ENCODE measurements around the gene PACSIN3. TPM values are rescaled to one million over a fixed set of nuclear protein-coding genes. Genes with fewer than 3 reads are reported as not detected.
A peak's percentile ranks its signal among the peaks of the same experiment; 100 is the strongest.

Gene PACSIN3
- total RNA-seq, 2 donors from 2014 or later = 30.7 to 56.0 TPM

- no peak for TF ChIP-seq POLR2A (IDR thresholded peaks at IDR 0.05)
- Histone ChIP-seq H3K4me3 (no peak overlapping the region), H3K27ac (peak overlapping the region; percentile 13 to 70 (median 41)), H3K36me3 (replicated peaks in 1 of 2; ENCODE audit: insufficient read depth in 1 of 2, low read depth in 2 of 2) (no peaks in the 10 kb centered on the region), H3K9me3 (no peaks in the 10 kb centered on the region), H3K27me3 (no peaks in the 10 kb centered on the region), H3K4me1 (peaks cover 74% of the 10 kb centered on the region)
- no peak for ATAC-seq
- intact Hi-C loops (cut with DNase I) = no loop called here
- DNase-seq = no peak
- WGBS, 2 donors = 93 to 100% methylated on average over 2 of the region's 2 CpGs
Measured at GRCh38 chr11:47131136-47131535, 55.1 kb downstream of the PACSIN3 start.

- peak; percentile 33 to 73 (median 48) for DNase-seq
- peak; percentile 62 for ATAC-seq
- no peaks in the 10 kb centered on the region for H3K27me3 ChIP-seq
- H3K27ac ChIP-seq = peak overlapping the region in 3 of 4 donors; percentile 13 to 70 (median 49)
- WGBS, 2 donors = 13 to 44% methylated on average over 3 of the region's 3 CpGs
- no peak for TF ChIP-seq CTCF (IDR thresholded peaks at IDR 0.05)
- no peak for TF ChIP-seq POLR2A (IDR thresholded peaks at IDR 0.05)
- no peaks in the 10 kb centered on the region for H3K9me3 ChIP-seq
- peaks cover 75% of the 10 kb centered on the region for H3K4me1 ChIP-seq
- H3K36me3 ChIP-seq (replicated peaks in 1 of 2; ENCODE audit: insufficient read depth in 1 of 2, low read depth in 2 of 2) = no peaks in the 10 kb centered on the region
- intact Hi-C loops (cut with DNase I) = no loop called here
- H3K4me3 ChIP-seq = no peak overlapping the region
Measured at GRCh38 chr11:47130543-47130942, 55.7 kb downstream of the PACSIN3 start.

Small RNA genes lying within 50 kb of the gene (microRNA-seq; reads per million reads assigned to microRNA genes)
- gene MIR6745 (ENCODE audit: borderline number of aligned reads in 2 of 2, borderline replicate concordance in 2 of 2) = 0 reads per million in 2 donors

Small RNA genes lying within 50 kb of the gene (small RNA-seq; reads per million reads assigned to genes)
- gene MIR6745 = not detected

Other genes with a start within 250 kb of the PACSIN3 start
- gene CSTPP1, start 249.7 kb downstream of the PACSIN3 start, total RNA-seq = 10 to 100 TPM; 11.2 to 13.2 TPM
- gene ARFGAP2, start 9.6 kb downstream of the PACSIN3 start, total RNA-seq = 100 to 1,000 TPM; 143 to 212 TPM
- 10 to 100 TPM; 10.9 to 33.2 TPM for gene DDB2, start 28.5 kb upstream of the PACSIN3 start, total RNA-seq
- gene ACP2, start 62.4 kb upstream of the PACSIN3 start, total RNA-seq = 10 to 100 TPM; 31.6 to 43.1 TPM
- gene NR1H3, start 71.6 kb upstream of the PACSIN3 start, total RNA-seq = 10 to 100 TPM; 17.9 to 33.9 TPM
- gene MADD, start 83.7 kb upstream of the PACSIN3 start, total RNA-seq = 10 to 100 TPM; 22.8 to 41.2 TPM
- not detected for gene MYBPC3, start 166.3 kb upstream of the PACSIN3 start, total RNA-seq
- gene SPI1, start 192.1 kb upstream of the PACSIN3 start, total RNA-seq = 10 to 100 TPM in 1 of 2 donors, 1 to 10 TPM in 1; 7.5 to 10.9 TPM
- 10 to 100 TPM; 54.7 TPM for gene SLC39A13, start 222.2 kb upstream of the PACSIN3 start, total RNA-seq
- 10 to 100 TPM; 43.8 to 62.8 TPM for gene PSMC3, start 240.0 kb upstream of the PACSIN3 start, total RNA-seq